ENCODE data around the gene NTNG1.

The NTNG1 gene

DNA sequence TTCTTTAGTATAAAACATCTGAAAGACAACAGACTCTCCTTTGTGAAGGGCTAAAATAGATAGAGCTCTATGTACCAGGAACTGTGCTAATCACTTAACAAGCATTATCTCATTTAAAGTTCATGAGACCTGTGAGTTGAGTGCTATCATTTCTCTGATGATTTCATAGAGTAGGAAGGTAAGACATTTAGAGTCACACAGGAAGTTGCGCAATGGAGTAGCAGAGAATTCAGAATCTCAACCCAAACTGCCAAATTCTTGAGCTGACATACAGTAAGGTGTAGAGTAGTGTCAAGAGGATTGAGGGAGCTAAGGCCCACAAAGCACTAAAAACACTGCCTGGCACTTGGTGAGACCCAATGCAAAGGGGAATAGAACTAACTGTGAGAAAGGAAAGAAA is 384.3 kb downstream of the NTNG1 start:
- DNase-seq: no peak

DNA sequence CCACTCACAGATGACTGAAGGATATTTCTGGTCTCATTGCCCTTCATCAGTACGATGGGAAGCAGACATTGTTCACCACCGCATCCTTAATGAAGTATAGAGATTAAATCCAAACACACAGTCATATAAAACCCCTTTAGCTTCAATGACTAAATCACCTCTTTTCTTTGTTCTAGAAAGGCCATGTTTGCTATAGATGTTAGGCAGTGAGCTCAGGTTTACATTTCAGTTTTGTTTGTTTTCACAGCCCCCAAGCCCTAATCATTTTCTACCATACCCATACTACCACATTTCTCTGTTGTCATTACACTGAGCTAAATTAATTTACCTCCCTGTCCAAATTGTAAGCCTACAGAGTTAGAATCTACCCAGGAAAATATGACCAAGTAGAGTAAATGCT is 385.1 kb downstream of the NTNG1 start:
- DNase-seq: no peak

DNA sequence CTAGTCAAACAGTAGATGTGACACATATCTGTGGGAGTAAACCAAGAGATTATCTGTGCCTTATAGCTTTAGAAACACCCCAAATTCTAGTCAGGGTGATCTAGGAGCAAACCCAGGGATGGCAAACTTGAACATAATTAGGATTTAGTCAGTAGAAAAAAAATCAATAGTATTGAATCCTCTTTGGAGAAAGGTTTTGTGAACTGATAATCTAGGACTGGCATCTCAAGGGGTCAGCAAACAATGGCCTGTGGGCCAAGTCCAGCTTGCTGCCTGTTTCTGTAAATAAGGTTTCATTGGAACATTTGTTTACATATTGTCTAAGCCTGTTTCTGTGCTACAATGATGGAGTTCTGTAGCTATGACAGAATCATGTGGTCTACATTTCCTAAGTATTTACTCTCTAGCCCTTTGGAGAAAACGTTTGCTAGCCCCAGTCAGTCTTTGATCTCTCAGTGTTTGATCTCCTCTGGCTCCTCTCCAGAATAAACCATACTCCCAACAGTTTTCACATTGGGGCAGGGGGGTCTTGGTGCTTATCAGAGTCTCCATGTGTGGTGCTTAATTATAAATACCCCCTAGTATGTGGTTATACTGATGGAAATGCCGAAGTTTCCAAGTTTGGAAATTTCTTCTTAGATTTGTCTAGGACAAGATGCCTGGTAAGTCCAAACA is 385.8 kb downstream of the NTNG1 start:
- no peak for DNase-seq

DNA sequence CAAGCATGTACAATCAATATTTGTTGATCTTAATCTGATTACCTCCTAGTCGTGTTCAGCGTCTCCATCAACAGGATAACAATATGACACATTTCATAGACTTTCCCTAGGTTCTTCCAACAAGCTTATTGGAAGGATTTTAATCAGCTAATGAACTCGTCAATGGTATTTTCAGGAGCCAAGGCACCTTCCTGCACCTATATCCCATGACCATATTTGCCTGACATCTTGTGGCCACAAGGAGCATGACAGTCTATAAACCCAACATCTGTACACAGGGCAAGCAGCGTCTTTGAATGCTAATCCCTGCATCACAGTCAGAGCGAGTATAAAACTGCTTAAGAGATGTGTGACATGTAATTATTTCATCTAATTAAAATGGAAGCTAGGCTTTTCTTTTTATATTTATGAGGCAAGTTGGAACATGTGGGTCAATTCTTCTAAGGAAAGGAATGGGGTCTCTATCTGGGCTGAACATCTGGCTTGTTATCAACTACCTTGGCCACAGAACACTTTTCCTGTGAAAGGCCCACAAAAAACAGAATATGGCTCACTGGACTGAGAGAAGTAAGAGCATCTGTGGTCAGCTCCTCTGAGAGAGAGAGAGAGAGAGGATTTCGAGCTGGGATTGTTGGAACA is 388.8 kb downstream of the NTNG1 start:
- DNase-seq: no peak

DNA sequence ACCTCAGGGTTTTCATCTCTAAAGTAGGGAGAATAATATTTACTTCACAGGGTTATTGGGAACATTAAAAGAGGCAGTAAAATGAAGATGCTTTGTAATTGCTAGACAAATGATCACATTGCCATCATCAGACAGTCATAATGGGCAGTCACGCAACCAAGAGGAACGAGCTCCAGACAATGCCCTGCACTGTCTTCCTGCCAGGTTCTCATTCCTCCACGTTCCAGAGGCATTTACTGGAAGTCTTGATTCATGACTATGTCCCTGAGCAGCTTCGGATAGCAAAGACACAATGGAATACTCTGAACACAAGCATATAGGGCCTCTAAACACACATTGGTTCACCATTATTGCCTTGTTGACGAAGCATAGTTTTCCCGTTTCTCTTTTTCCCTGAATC is 389.7 kb downstream of the NTNG1 start:
- no peak for DNase-seq

DNA sequence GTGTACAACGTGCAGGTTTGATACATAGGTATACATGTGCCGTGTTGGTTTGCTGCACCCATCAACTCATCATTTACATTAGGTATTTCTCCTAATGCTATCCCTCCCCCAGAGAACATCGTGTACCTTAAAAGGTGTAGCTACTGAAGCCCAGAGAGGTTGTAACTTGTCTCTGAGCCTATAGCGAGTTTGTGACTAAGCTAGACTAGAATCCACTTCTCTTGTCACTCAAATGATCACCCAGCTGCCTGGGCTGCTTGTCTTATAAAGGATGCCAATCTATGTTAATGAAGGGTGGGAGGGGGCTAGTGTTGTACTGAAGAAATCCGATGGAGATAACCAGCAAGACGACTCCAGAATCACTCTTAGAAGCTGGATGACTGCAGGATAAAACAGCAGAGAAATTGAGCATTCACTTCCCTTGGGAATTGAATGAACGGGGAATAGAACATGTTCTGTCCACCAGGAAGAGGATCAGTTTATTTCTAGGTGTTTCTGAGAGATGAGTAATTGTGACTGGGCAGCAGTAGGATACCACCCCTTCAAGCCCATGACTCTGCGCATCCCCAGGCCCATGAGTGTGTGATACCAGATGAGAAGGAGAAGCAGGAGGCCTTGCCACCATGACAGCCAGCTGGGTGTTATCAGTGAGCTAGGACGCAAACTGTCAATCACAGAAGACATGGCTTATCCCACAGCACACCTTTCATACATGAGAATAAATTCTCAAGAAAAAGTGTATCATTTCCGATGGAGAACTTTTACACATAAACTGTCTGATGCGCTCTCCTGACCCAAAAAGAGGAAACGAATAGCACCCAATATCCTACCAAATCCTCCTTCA is 390.4 kb downstream of the NTNG1 start:
- DNase-seq: no peak

DNA sequence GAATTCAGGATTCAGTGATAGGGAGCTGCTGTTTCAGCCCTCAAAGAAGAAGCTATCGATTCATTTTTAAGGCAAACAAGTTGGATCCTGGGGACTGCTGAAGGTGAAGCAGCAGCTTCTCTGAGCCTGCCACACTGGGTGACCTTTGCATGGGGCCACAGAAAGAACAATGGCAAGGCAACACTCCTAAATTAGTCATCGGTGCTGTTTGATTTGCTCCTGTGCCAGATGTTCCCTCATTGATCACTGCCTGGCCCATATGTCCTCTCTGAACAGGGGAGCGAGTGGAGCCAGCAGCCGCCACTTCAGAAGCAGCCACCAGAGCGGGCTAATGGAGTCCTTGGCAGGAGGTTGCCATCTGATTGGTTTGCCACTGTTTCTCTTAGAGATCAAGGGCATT is 391.5 kb downstream of the NTNG1 start:
- no peak for DNase-seq
